A549 (cell line): ENCODE results near the gene LOC128125822.

Source experiments
- ATAC-seq, 2 experiments: fragments of 200-7000 bp in 1 of 2; fragments of >200 bp in 1 of 2; cut with Nextera tagmentation in 1 of 2; cut with Tn5 transposase in 1 of 2; 3 replicates each; pipeline versions ENCODE4 v1.8.0 to v1.9.1; 2018 to 2020; ENCODE audit warnings: mild to moderate bottlenecking in 1 of 2, moderate library complexity in 1 of 2
- CTCF ChIA-PET: fragments of 300-600 bp; sonication (Branson Sonifier 250); formaldehyde crosslinking; extraction: SDS; loops from one replicate; lab custom pipeline; 2021; ENCODE audit warnings: antibody characterized with exemption, inconsistent platforms; lab: Yijun Ruan, JAX
- POLR2A ChIA-PET: fragments of 350-600 bp; formaldehyde crosslinking; extraction: SDS; loops from one replicate; lab custom pipeline; 2021; ENCODE audit warnings: antibody characterized with exemption, inconsistent platforms; lab: Yijun Ruan, JAX
- DNase-seq, 2 experiments: peaks; one replicate each; pipeline versions ENCODE4 v3.0.0 to v3.0.0-alpha.2; 2011 to 2016; ENCODE audit warnings: low read depth in 1 of 2, low spot score in 1 of 2
- FAIRE-seq: peaks from 2 replicates; lab custom pipeline; 2011; peaks lifted over from hg19 to GRCh38; lab: Jason Lieb, UNC
- H3K27ac ChIP-seq, 2 experiments: fragments of >200 bp; sonication (Bioruptor Twin); formaldehyde crosslinking; 3 replicates each; pipeline ENCODE4 v1.5.1; 2016 to 2017
- H3K4me1 ChIP-seq: fragments of >200 bp; sonication (Bioruptor Twin); formaldehyde crosslinking; 3 replicates; pipeline ENCODE4 v1.6.1; 2016
- H3K4me2 ChIP-seq: fragments of >200 bp; sonication (Bioruptor Twin); formaldehyde crosslinking; 3 replicates; pipeline ENCODE4 v1.6.1; 2016
- H3K4me3 ChIP-seq: fragments of >200 bp; sonication (Bioruptor Twin); formaldehyde crosslinking; 3 replicates; pipeline ENCODE4 v1.5.1; 2016
- H3K9me3 ChIP-seq: fragments of >200 bp; sonication (Bioruptor Twin); formaldehyde crosslinking; 3 replicates; pipeline ENCODE4 v1.6.1; 2016
- ATOH8 ChIP-seq: fragments of 250-450 bp; sonication (Bioruptor Pico); IDR thresholded peaks from 2 replicates; pipeline ENCODE4 v1.5.0; 2020; ENCODE audit warnings: low read depth, mild to moderate bottlenecking, moderate library complexity
- CEBPB ChIP-seq, 2 experiments: fragments of >200 bp in 1 of 2; sonication (Bioruptor Twin) in 1 of 2; formaldehyde crosslinking in 1 of 2; IDR thresholded peaks; 2 replicates each; pipeline ENCODE4 v1.6.1; 2012 to 2016
- CHD2 ChIP-seq: fragments of 150-350 bp; IDR thresholded peaks from 2 replicates; pipeline ENCODE4 v1.6.1; 2014; ENCODE audit warnings: low read length; ENCODE audit not compliant: partially characterized antibody
- CHD4 ChIP-seq: fragments of 200-600 bp; sonication (generic); IDR thresholded peaks from 2 replicates; pipeline ENCODE4 v1.6.1; 2016; ENCODE audit warnings: antibody characterized with exemption, mild to moderate bottlenecking, borderline replicate concordance
- CTCF ChIP-seq: fragments of >200 bp; sonication (Bioruptor Twin); formaldehyde crosslinking; IDR thresholded peaks from 3 replicates; pipeline ENCODE4 v1.5.1; 2016
- E2F6 ChIP-seq: IDR thresholded peaks from 2 replicates; pipeline ENCODE4 v1.6.1; 2012; ENCODE audit warnings: low read depth, borderline replicate concordance
- EHF ChIP-seq: fragments of 250-450 bp; sonication (Bioruptor Pico); IDR thresholded peaks from 2 replicates; pipeline ENCODE4 v1.5.0; 2020; ENCODE audit warnings: mild to moderate bottlenecking
- EHMT2 ChIP-seq: fragments of 200-600 bp; sonication (generic); IDR thresholded peaks from 2 replicates; pipeline ENCODE4 v1.6.1; 2016; ENCODE audit warnings: antibody characterized with exemption, low read depth, mild to moderate bottlenecking, moderate library complexity
- ESRRA ChIP-seq: fragments of 150-350 bp; IDR thresholded peaks from 2 replicates; pipeline ENCODE4 v1.6.1; 2014; ENCODE audit warnings: mild to moderate bottlenecking, low read length, borderline replicate concordance
- HES2 ChIP-seq: fragments of >200 bp; sonication (Bioruptor Twin); formaldehyde crosslinking; IDR thresholded peaks from 2 replicates; pipeline ENCODE4 v1.6.1; 2016
- HEYL ChIP-seq: fragments of 250-450 bp; sonication (Bioruptor Pico); IDR thresholded peaks from 2 replicates; pipeline ENCODE4 v1.8.0; 2021; ENCODE audit warnings: mild to moderate bottlenecking, moderate library complexity
- HOXB13 ChIP-seq: fragments of 250-450 bp; sonication (Bioruptor Pico); IDR thresholded peaks from 2 replicates; pipeline ENCODE4 v1.5.0; 2020; ENCODE audit warnings: low read depth, mild to moderate bottlenecking, moderate library complexity
- KDM5A ChIP-seq: fragments of 200-600 bp; sonication (generic); IDR thresholded peaks from 2 replicates; pipeline ENCODE4 v1.6.1; 2016; ENCODE audit warnings: antibody characterized with exemption, mild to moderate bottlenecking
- MAFK ChIP-seq: fragments of 450-650 bp; IDR thresholded peaks from 2 replicates; pipeline ENCODE4 v1.6.1; 2014; ENCODE audit not compliant: partially characterized antibody
- MAZ ChIP-seq: fragments of 150-350 bp; IDR thresholded peaks from 2 replicates; pipeline ENCODE4 v1.6.1; 2014; ENCODE audit warnings: antibody characterized with exemption, low read depth, low read length, borderline replicate concordance
- NPAS2 ChIP-seq: fragments of 250-450 bp; sonication (Bioruptor Pico); IDR thresholded peaks from 2 replicates; pipeline ENCODE4 v1.8.0; 2022; ENCODE audit warnings: mild to moderate bottlenecking, moderate library complexity, borderline replicate concordance
- RFX5 ChIP-seq: fragments of 450-650 bp; IDR thresholded peaks from 2 replicates; pipeline ENCODE4 v1.7.1; 2014; ENCODE audit warnings: antibody characterized with exemption, mild to moderate bottlenecking, moderate library complexity
- RNF2 ChIP-seq: fragments of 200-600 bp; sonication (generic); IDR thresholded peaks from 2 replicates; pipeline ENCODE4 v1.6.1; 2016; ENCODE audit warnings: low read depth, mild to moderate bottlenecking, antibody characterized with exemption, moderate library complexity, borderline replicate concordance
- SMC3 ChIP-seq: fragments of >200 bp; sonication (Bioruptor Twin); formaldehyde crosslinking; IDR thresholded peaks from 3 replicates; pipeline ENCODE4 v1.6.1; 2018; ENCODE audit warnings: inconsistent platforms
- WGBS: methylation state at CpG from one replicate; pipeline ENCODE4 v1.1.6; 2017; ENCODE audit errors: missing lambda C conversion rate; 5-methylcytosine and 5-hydroxymethylcytosine counted together

Gene LOC128125822

GRCh38 chr6:63565727-63566596 lies 6.3 kb upstream of the LOC128125822 start:
- Histone ChIP-seq H3K4me1 (peaks cover 82% of the 10 kb centered on the region), H3K4me3 (0 out of 3 replicates have a peak overlapping the region, but pooled peaks have one; percentile 9), H3K4me2 (peak overlapping the region; percentile 77), H3K27ac (peak overlapping the region; percentile 98 to 100), H3K9me3 (peaks cover 9% of the 10 kb centered on the region; the same call in 2 of the 3 replicates)
- 45% methylated on average over 4 of the region's 4 CpGs for WGBS
- POLR2A ChIA-PET: interaction anchor here (0.6 to 1.5 kb wide), 5 partner anchors 10 to 124 kb away, joined by 3 to 9 read pairs (median 3); no protein-coding TSS in a partner anchor
- DNase-seq (no peak), FAIRE-seq (no peak), ATAC-seq (peak in 1 of 2 experiments; percentile 17; a peak in 2 of 6 replicates)
- no peak for TF ChIP-seq EHF (CRISPR knock-in tag)
- TF ChIP-seq HOXB13 (CRISPR knock-in tag): 0 out of 2 replicates have a peak, but pooled peaks have one; percentile 40
- TF ChIP-seq KDM5A: no peak
- peak in 1 of 2 experiments; percentile 29; a peak in 1 of 4 replicates for TF ChIP-seq CEBPB (IDR thresholded peaks at IDR 0.05)
- CTCF ChIA-PET: interaction anchor here (0.9 to 2.0 kb wide), 4 partner anchors 11 to 213 kb away, joined by 3 to 6 read pairs (median 3); no protein-coding TSS in a partner anchor

- Histone ChIP-seq H3K4me2 (no peak overlapping the region), H3K27ac (peak overlapping the region; percentile 98 to 100), H3K4me1 (peaks cover 66% of the 10 kb centered on the region), H3K4me3 (no peak overlapping the region), H3K9me3 (peaks cover 9% of the 10 kb centered on the region; the same call in 2 of the 3 replicates)
- 100% methylated on average over 1 of the region's 1 CpG for WGBS
- DNase-seq (no peak), FAIRE-seq (no peak), ATAC-seq (no peak)
- TF ChIP-seq KDM5A: no peak
- no peak for TF ChIP-seq CHD4
- TF ChIP-seq E2F6: no peak
- no peak for TF ChIP-seq RNF2
- no peak for TF ChIP-seq CTCF
- no peak for TF ChIP-seq ESRRA
- TF ChIP-seq HEYL: no peak
- no peak for TF ChIP-seq SMC3
- TF ChIP-seq RFX5: no peak
- TF ChIP-seq HES2: no peak
- no peak for TF ChIP-seq EHMT2
- no peak for TF ChIP-seq MAZ
- no peak for TF ChIP-seq ATOH8 (CRISPR knock-in tag)
- TF ChIP-seq MAFK: no peak
- no peak for TF ChIP-seq CHD2
- no peak for TF ChIP-seq NPAS2
- ChIA-PET CTCF (interaction anchor here (0.7 to 2.6 kb wide), 2 partner anchors 46 to 215 kb away, joined by 3 to 8 read pairs; no protein-coding TSS in a partner anchor), POLR2A (no interaction called here)
Measured at GRCh38 chr6:63567966-63568365, 4.3 kb upstream of the LOC128125822 start.
